Measurements from ENCODE around the gene COL23A1. TPM values are rescaled to one million over a fixed set of nuclear protein-coding genes. Genes with fewer than 3 reads are reported as not detected.

Gene COL23A1
- total RNA-seq, 2 donors from 2014 or later = 1.5 to 2.5 TPM

- H3K27me3 ChIP-seq (replicated peaks; ENCODE audit: insufficient read depth) = no peaks in the 10 kb centered on the region
- H3K4me3 ChIP-seq = no peak overlapping the region
- no peaks in the 10 kb centered on the region for H3K9me3 ChIP-seq
- peaks cover 21% of the 10 kb centered on the region for H3K36me3 ChIP-seq
- ATAC-seq (ENCODE audit: insufficient number of reproducible peaks, low FRiP score, low read depth) (no peak), DNase-seq (ENCODE audit: low spot score) (no peak)
- H3K27ac ChIP-seq = no peak overlapping the region
- peaks cover 12 to 22% of the 10 kb centered on the region in 2 donors for H3K4me1 ChIP-seq (ENCODE audit: control insufficient read depth in 1 of 2, low read depth in 2 of 2)
- TF ChIP-seq CTCF (IDR thresholded peaks at IDR 0.05) = no peak
Measured at GRCh38 chr5:178227929-178228328, 362.3 kb downstream of the COL23A1 start.

- Histone ChIP-seq H3K27me3 (replicated peaks; ENCODE audit: insufficient read depth) (no peaks in the 10 kb centered on the region), H3K4me1 (ENCODE audit: control insufficient read depth in 1 of 2, low read depth in 2 of 2) (peaks cover 12 to 22% of the 10 kb centered on the region in 2 donors), H3K9me3 (no peaks in the 10 kb centered on the region), H3K27ac (no peak overlapping the region), H3K36me3 (peaks cover 27% of the 10 kb centered on the region), H3K4me3 (no peak overlapping the region)
- DNase-seq (ENCODE audit: low spot score) (no peak), ATAC-seq (ENCODE audit: insufficient number of reproducible peaks, low FRiP score, low read depth) (no peak)
- no peak for TF ChIP-seq CTCF (IDR thresholded peaks at IDR 0.05)
Measured at GRCh38 chr5:178227138-178227659, 363.0 kb downstream of the COL23A1 start.

- Histone ChIP-seq H3K4me1 (ENCODE audit: control insufficient read depth in 1 of 2, low read depth in 2 of 2) (peaks cover 0 to 5% of the 10 kb centered on the region in 2 donors), H3K4me3 (no peak overlapping the region), H3K27me3 (replicated peaks; ENCODE audit: insufficient read depth) (no peaks in the 10 kb centered on the region), H3K36me3 (peaks cover 33% of the 10 kb centered on the region), H3K9me3 (no peaks in the 10 kb centered on the region), H3K27ac (no peak overlapping the region)
- TF ChIP-seq CTCF (IDR thresholded peaks at IDR 0.05) = no peak
- ATAC-seq (ENCODE audit: insufficient number of reproducible peaks, low FRiP score, low read depth) (no peak), DNase-seq (ENCODE audit: low spot score) (no peak)
Measured at GRCh38 chr5:178225174-178225573, 365.0 kb downstream of the COL23A1 start.

GRCh38 chr5:178224403-178224802, 365.8 kb downstream of the COL23A1 start:
- no peak overlapping the region for H3K27ac ChIP-seq
- TF ChIP-seq CTCF (IDR thresholded peaks at IDR 0.05) = no peak
- no peaks in the 10 kb centered on the region for H3K27me3 ChIP-seq (replicated peaks; ENCODE audit: insufficient read depth)
- DNase-seq (ENCODE audit: low spot score) (no peak), ATAC-seq (ENCODE audit: insufficient number of reproducible peaks, low FRiP score, low read depth) (no peak)
- no peak overlapping the region for H3K4me3 ChIP-seq
- peaks cover 27% of the 10 kb centered on the region for H3K36me3 ChIP-seq
- H3K9me3 ChIP-seq = no peaks in the 10 kb centered on the region
- H3K4me1 ChIP-seq (ENCODE audit: control insufficient read depth in 1 of 2, low read depth in 2 of 2) = no peaks in the 10 kb centered on the region

- Histone ChIP-seq H3K9me3 (no peaks in the 10 kb centered on the region), H3K27me3 (replicated peaks; ENCODE audit: insufficient read depth) (no peaks in the 10 kb centered on the region), H3K27ac (no peak overlapping the region), H3K4me1 (ENCODE audit: control insufficient read depth in 1 of 2, low read depth in 2 of 2) (no peaks in the 10 kb centered on the region), H3K4me3 (no peak overlapping the region), H3K36me3 (peaks cover 24% of the 10 kb centered on the region)
- ATAC-seq (ENCODE audit: insufficient number of reproducible peaks, low FRiP score, low read depth) = no peak
- no peak for DNase-seq (ENCODE audit: low spot score)
- TF ChIP-seq CTCF (IDR thresholded peaks at IDR 0.05) = no peak
Measured at GRCh38 chr5:178223828-178224335, 366.3 kb downstream of the COL23A1 start.

Measured in thoracic aorta (tissue), 2 donors.